GM18868 (cell line): ENCODE results near the gene RGS10.
A peak's percentile ranks its signal among the peaks of the same experiment; 100 is the strongest.

ENCODE experiments used
- ATAC-seq: cut with Tn5 transposase; IDR thresholded peaks from one replicate; pipeline ENCODE4 v1.9.1; 2021; ENCODE audit warnings: mild to moderate bottlenecking, moderate library complexity; ENCODE audit not compliant: unreplicated experiment

The RGS10 gene

GRCh38 chr10:119520283-119520682, 22.2 kb downstream of the RGS10 start:
- no peak for ATAC-seq

- no peak for ATAC-seq
Observed at GRCh38 chr10:119518936-119519335, 23.6 kb downstream of the RGS10 start.

GRCh38 chr10:119518176-119518575, 24.3 kb downstream of the RGS10 start:
- ATAC-seq: peak; percentile 1

- peak; percentile 53 for ATAC-seq
Observed at GRCh38 chr10:119517235-119518141, 25.0 kb downstream of the RGS10 start.

GRCh38 chr10:119516381-119517234, 25.9 kb downstream of the RGS10 start:
- peak; percentile 82 for ATAC-seq

GRCh38 chr10:119515511-119516045, 26.9 kb downstream of the RGS10 start:
- no peak for ATAC-seq

GRCh38 chr10:119514819-119515218, 27.7 kb downstream of the RGS10 start:
- no peak for ATAC-seq

- ATAC-seq: no peak
Observed at GRCh38 chr10:119511828-119512515, 30.5 kb downstream of the RGS10 start.

GRCh38 chr10:119509909-119510451, 32.5 kb downstream of the RGS10 start:
- no peak for ATAC-seq

GRCh38 chr10:119507115-119507514, 35.4 kb downstream of the RGS10 start:
- no peak for ATAC-seq

- ATAC-seq: no peak
Observed at GRCh38 chr10:119505588-119506315, 36.8 kb downstream of the RGS10 start.

GRCh38 chr10:119505131-119505551, 37.4 kb downstream of the RGS10 start:
- ATAC-seq: no peak

- ATAC-seq: no peak
Observed at GRCh38 chr10:119504651-119505050, 37.9 kb downstream of the RGS10 start.

GRCh38 chr10:119503821-119504220, 38.7 kb downstream of the RGS10 start:
- ATAC-seq: no peak

GRCh38 chr10:119502618-119503155, 39.8 kb downstream of the RGS10 start:
- no peak for ATAC-seq

GRCh38 chr10:119502209-119502608, 40.3 kb downstream of the RGS10 start:
- peak; percentile 52 for ATAC-seq

GRCh38 chr10:119501690-119502089, 40.8 kb downstream of the RGS10 start:
- ATAC-seq: peak; percentile 36

GRCh38 chr10:119500821-119501220, 41.7 kb downstream of the RGS10 start:
- ATAC-seq: no peak

GRCh38 chr10:119500123-119500795, 42.3 kb downstream of the RGS10 start:
- no peak for ATAC-seq
